ENCODE results near the gene MALT1.

The MALT1 gene

DNA sequence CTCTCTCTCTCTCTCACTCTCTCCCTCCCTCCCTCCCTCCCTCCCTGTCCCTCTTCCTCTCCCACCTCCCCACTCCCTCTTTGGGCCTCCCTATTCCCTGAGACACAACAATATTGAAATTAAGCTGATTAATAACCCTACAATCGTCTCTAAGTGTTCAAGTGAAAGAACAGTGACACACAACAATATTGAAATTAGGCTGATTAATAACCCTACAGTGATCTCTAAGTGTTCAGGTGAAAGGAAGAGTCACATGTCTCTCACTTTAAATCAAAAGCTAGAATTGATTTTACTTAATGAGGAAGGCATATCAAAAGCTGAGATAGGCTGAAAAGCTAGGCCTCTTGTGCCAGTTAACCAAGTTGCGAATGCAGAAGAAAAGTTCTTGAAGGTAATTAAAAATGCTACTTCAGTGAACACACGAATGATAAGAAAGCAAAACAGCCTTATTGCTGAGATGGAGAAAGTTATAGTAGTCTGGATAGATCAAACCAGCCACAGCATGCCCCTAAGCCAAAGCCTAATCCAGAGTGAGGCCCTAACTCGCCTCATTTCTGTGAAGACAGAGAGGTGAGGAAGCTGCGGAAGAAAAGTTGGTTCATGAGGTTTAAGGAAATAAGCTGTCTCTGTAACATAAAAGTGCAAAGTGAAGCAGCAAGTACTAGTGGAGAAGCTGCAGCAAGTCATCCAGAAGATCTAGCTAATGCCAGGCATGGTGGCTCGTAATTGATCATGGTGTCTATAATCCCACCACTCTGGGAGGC is 21.3 kb downstream of the MALT1 start:
- DNase-seq, result no peak

DNA sequence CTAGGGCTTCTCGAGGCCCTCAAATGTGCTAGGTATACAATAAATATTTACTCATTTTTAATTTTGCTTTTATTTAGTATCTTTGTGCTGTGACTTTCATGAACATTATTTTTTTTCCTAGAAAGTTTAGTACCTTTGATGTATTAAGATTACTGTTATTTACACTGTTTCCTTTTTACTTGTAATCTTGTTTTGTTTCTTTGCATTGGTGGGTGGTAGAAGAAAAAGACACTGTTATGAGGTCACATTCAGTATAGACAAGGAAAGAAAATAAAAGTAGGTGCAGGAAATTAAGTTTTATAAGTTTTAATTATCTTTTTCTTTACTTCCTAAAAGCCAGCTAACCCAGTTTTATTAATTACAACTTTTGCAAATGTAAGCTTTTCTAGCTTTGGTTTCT is 23.0 kb downstream of the MALT1 start:
- no peak for DNase-seq

DNA sequence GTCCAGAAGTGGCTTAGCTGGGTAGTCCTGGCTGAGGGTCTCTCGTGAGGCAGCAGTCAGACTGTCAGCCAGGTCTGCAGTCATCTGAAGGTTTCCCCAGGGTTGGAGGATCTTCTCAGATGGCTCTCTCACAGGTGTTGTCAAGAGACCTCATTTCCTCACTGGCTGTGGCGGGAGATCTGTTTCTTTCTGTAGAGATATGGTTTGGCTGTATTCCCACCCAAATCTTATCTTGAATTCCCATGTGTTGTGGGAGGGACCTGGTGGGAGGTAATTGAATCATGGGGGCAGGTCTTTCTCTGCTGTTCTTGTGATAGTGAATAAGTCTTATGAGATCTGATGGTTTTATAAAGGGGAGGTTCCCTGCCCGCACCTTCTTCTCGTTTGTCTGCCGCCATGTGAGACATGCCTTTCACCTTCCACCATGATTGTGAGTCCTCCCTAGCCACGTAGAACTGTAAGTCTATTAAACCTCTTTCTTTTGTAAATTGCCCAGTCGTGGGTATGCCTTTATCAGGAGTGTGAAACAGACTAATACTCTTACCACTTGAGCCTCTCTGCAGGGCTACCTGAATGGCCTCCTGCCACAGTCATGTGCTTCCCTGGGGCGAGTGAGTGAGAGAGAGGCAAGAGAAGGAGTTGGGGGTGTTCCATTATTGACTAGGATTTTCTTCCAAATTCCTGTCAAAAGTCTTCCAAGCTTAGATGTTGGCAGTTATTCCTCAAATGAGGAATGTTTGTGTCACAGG is 23.6 kb downstream of the MALT1 start:
- no peak for DNase-seq

DNA sequence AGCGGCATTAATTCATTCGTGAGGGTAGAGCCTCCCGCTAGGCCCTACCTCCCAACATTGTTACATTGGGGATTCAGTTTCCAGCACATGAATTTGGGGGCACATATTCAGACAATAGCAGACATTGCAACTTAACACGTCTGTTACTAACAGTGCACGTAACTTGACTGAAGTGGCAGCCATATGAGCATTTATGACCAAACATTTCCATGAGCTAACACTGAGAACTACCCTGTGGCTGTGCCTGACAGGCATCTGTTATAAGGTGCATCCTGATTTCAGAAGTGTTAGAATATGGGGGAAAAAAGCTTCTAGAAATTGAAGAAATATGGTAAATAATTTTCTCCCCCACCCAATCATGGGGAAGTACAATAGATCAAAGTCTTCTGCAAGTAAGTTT is 24.5 kb downstream of the MALT1 start:
- no peak for DNase-seq

DNA sequence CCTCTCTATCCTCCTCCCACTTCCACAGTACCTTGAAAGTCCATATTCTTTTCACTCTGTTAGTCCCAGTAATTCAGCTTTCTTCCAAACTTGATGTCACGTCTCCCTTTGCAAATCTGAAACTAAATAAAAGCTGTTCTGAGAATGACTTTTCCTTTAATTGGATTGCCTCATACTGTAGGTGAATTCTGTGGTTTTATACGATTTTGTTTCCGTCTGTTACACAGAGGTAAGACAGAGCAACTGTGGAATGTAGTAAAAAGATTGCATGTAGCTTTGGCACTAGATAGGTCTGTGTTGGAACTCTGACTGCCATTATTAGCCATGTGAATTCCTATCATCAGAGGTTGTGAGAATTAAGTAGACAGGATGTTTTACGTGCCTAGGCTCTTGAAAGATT is 25.9 kb downstream of the MALT1 start:
- peak; percentile 26 for DNase-seq

DNA sequence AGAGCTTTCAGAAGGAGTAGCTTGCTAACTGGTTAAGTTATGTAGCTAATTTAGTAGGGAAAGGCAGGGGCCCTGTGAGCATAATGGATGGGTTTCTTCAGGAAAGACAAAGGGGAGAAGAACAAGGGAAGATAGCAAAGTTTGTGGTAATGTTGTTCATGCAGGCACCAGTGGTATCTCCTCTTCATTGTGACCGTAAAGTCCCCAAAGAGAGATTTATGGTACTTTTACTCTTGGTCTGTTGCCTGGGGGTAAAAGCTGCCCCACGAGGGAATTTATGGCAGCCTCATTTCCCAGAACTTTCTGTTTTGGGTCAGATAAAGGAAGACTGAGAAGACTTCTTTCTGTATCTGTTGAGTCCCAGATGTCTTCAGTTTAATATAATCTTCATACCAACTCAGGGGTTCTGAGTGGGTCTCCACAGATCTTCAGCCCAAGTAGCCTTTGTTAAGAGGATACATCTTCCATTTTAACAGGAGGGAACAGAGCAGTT is 27.5 kb downstream of the MALT1 start:
- no peak for DNase-seq

DNA sequence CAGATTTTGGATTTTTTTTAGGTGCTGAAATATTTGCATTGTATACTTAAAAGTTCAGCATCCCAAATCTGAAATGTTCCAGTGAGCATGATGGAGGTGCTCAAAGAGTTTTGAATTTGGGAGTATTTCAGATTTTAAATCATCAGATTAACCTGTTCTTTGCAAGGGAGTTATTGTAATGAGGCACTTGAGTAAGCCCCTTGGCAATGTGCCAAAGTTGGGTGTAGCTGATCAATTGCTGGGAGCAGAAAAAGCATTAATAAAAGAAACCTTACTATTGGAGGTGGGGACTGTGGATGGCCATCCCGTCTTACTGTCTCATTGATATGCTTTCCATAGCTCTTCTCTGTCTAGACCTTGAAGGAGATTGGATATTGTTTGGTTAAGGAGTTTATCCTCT is 28.3 kb downstream of the MALT1 start:
- DNase-seq, result no peak

DNA sequence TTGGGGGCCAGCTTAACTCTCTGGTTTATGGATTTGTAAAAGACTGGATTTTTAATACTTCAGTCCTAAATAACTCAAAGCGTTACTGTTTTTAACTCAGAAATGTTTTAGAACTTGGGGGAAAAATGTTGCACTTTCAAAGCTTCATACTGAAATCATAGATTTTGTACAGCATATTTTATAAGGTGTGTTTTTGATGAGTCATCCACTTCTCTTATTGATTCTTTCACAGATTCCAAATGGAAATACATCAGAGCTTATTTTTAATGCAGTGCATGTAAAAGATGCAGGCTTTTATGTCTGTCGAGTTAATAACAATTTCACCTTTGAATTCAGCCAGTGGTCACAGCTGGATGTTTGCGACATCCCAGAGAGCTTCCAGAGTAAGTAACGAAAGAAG is 28.9 kb downstream of the MALT1 start:
- no peak for DNase-seq

DNA sequence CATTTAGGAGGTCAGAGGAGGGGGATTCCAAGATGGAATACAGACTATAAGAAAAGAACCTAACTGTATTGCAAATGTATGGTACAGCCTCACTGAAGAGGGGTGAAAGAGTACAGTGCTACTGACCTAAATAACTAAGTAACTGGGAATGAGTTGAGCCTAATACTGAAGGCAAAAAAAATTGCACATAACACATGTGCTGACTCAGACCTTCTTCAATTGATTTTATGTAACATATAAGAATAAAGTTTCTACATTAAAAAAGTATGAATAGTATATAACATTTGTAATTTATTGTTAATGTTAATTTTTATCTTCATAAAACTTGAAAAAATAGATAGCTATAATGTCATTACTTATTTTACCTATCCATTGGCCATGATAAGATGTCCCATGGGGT is 41.7 kb downstream of the MALT1 start:
- DNase-seq, result no peak

DNA sequence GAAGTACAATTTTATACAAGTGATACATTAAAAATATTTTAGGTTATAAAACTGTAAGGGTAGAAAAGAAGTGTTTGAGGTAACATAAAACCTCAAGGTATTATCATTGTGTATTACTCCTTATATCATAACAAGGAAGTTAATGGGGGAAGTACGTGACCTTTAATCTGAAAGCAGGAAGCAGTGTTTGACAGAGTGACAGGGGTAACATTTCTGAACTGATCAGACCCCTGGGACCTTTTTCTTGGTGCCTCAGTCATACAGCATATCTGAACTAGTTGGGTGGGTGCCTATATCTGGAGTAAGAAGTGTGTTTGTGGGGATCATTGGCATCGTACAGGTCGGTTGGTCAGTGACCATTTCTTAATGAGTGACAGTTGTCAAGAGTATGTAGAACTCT is 43.0 kb downstream of the MALT1 start:
- no peak for DNase-seq

DNA sequence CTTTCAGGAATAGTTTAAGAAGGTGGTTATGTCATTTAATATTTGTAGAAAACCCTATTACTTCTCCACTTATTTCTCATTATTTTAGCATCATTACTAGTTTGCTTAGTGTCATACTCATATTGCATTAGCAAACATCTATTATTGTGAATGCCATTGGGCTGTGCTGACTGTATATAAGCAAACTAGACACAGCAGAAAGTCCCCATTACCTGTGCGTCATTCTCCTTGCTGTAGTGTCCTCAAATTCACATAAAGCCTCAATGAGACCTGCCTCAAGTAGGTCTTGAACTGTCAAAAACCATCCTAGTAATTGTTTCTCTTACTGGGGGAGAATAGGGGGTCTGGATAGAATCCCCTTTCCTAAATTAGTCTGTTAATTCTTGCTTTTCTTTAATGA is 43.6 kb downstream of the MALT1 start:
- DNase-seq, result no peak

DNA sequence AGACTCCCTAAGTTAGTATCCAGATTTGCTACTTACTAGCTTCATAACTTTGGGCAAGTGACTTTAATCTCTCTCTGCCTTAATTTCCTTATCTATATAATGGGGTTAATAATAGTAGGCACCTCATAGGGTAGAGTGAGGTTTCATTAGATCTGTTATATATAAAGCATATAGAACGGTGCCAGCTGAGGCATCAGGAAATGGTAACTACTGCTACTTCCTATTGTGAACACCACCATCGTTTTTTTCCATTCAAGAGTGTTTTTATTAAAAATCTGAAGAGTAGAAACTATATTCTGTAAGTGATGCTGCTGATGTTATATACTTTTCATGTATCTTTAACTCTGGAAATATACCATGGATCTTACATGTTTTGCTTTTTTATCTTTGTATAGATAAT is 44.3 kb downstream of the MALT1 start:
- no peak for DNase-seq

DNA sequence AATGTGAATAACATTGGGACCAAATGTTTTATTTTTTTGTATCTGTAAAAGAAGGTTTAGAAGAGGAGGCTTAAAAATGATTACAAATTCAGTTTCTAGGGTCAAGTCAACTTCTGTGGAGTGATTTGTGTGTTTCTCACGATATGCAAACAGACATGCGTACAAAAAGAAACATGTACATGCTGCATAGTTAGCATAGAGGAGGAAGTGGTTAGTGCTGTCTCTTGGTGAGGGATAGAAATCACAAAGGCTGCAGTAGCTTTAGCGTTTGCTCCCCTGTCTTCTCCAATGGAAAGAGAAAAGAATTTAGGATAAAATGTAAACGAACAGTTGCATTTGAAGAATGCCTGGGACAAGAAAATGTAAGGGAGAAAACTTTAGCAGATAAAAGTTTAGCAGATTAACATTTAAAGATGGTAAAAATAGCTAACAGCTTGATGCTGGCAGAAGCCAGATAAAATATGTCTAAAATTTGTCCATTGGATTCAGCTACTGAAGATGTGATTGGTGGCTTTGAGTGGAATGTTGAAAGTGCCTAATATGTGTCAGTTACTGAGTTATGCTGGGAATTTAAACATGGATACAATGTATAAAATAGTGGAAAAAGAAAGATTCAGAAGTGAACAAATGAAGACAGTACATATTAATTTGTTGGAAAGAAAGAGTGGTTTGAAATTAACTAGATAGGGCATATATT is 44.9 kb downstream of the MALT1 start:
- peak; percentile 21 for DNase-seq

DNA sequence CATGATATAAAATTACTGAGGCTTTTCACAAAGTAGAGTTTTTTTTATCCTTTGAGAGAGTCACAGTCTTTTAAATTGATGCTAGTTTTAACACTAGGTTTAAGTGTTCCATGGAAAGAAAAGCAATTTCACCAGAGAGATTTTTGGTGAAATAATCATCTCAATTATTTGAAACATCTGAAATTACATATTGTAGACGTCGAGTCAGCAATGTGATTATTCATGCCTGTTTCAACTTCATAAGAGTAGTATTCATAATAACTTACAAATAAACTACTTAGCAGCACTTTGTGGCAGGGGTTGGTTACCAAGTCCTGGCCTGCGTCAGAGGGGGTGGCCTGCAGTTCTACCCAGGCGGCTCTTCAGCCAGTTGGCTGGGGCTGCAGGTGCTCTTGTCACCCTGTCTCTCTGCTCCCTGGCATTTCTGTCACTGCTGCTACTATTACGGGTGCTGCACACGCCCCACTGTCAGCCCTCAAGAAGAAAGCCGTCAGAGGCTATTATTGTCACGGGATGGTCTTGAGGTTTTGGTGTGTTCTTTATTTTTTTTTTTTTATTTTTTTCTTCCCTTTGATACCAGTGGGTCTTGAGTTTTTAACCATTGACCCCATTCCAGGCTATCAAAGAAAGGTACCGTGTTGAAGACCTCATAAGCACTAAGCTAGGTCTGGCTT is 50.4 kb downstream of the MALT1 start:
- peak; percentile 54 for DNase-seq

DNA sequence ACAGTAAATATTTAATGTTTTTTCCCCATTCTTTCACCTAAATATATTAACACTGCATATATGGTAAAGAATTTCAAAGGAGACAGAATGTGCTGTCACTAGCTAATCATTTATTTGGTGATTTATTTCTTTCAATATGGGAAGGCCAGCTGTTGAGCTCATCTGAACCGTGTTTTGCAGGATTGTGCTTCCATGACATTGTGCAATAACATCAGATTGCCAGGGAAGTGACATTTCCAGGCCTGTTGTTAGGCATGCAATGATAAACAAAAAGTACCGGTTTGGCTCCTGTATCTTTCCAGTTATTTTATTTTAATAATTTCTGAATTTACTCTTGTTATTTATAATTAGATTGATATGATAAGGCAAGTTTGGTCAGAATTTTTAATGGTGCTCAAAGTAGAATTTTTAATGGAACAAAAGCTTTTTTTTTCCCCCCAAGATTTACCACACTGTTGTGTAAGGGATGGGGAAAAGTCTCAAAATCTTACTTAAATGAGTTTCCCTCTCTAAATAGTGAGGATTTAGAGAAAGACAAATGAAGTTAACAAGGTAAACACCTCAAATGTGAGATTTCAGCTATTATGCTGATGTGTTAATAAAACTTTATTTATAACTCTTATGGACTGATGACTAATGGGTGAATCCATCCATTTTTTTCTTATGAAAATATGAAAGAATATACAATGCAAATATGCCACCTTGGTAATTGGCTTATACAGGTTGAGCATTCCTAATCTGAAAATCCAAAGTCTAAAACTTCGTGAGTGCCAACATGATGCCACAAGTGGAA is 52.7 kb downstream of the MALT1 start:
- peak; percentile 7 for DNase-seq

DNA sequence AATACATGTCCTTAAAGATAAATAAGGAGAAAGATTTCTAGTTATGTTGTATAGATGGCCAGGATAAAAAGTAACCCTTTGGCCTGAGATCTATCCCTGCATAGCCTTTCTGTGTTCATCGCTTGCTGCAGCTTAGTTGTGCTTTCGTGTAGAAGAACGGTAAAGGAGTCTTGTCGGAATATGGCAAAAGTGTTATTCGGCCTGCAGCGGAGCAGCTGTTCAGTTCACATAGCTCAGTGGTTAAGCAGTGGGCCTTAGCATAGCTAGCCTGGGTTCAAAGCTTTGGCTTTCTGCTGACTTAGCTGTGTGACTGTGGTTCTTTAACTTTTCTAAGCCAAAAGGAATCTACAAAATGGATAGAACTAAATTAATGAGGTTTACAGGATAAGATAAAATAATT is 55.4 kb downstream of the MALT1 start:
- DNase-seq, result no peak

DNA sequence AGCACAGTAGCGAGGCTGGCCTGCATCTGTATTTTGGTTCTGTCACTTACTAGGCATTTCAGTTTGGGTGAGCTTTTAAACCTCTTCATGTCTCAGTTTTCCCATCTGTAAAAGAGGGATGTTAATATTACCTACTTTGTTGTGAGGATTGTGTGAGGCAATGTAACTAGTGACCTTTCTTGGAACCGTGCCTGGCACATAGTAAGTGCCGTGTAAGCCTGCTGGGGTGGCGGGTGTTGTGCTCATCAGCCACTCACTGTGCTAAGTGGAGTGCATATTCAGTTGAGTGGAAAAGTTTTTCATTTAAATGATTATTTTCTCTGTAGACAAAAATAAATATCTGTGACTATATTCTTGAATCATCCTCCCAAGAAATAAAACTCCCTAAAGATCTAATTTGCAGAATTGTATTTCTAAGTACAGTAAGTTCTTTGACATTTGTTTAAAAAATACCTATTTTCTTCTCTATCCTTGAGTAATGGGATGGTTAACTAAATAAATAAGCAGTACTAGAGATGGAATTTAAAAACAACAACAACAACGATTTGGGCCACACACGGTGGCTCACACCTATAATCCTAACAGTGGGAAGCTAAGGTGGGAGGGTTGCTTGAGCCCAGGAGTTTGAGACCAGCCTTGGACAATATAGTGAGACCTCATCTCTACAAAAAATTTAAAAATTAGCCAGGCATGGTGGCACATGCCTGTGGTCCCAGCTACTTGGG is 56.7 kb downstream of the MALT1 start:
- DNase-seq, result peak; percentile 26

DNA sequence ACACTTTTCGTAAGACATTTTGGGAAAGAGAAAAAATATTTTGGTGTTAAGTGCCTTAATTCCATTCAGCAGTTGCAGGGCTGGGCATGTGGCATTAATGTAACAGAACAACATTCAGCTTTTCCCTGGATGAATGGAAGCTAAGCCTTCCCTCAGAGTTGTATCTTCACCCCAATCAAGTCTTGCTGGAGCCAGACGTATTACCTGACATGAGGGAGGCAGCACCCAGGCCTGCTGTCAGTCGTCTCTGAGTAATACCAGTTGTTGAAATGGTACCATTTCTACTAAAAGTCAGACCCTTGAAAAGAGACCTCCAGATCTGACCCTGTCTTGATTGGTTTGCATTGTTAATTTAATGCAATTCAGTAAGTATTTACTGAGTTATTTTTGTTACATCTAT is 57.5 kb downstream of the MALT1 start:
- DNase-seq, result no peak

DNA sequence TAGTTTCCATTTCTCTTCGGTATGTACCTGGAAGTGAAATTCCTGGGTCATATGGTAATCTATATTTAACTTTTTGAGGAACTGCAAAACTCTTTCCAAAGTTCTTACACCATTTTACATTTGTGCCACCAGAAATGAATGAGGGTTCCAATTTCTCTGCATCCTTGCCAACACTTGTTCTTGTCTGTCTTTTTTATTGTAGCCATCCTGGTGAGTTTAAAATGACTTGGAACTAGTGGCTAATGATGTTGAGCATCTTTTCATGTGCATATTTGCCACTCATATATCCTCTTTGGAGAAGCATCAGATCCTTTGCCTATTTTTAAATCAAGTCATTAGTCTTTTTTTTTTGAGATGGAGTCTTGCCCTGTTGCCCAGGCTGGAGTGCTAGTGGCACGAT is 59.4 kb downstream of the MALT1 start:
- no peak for DNase-seq

DNA sequence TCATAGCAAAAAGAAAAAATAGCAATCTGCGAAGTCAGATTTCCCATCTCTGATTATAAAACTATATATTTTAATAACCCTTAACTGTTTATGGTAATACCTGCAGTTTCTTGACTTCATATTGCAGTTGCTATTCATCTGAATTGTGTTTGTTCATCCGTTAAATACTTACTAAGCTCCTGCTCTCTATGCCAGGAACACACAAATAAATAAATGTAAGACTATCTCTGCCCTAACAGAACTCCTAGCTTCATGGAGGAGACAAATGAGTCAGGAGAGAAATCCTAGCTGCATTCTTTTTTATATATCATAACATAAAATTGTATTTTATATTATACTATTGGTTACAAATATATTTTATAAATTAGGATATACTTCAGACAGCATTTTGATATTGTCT is 61.2 kb downstream of the MALT1 start:
- DNase-seq, result no peak

DNA sequence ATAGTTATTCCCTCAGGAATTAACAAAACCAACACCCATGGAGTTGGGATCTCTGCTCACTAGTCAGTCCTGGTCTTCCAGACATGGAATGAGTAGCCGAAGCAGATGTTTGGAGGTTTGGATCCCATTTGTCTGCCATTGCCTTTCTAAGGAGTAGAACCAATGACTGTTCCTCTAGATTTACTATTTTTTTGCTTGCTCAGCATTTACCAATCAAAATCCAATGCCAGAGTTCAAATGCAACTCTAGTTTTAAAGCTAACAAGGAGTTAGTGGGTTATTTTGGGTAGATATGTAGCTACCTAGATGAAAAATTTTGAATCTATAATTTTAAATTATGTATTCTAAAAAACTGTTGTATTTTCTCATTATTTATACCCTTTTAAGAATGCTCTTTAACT is 62.6 kb downstream of the MALT1 start:
- DNase-seq, result no peak

DNA sequence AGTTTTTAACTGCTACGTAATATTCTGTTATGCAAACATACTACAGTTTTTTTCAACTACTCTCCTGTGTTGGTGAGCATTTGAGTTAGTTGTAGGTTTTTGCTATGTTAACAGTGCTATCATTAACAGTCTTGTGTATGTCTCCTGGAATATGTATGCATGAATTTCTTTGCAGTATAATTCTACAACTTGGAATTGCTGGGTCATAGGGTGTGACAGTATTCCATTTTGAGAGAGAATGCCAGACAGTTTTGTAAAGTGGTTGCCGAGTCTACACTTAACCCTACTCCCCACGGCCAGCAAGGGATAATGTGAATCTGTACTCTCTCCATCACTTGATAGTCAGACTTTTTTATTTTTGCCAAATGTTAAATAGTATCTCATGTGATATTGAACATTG is 67.1 kb downstream of the MALT1 start:
- no peak for DNase-seq

All from fibroblast of upper back skin (primary cell).